MCF 10A (cell line): ENCODE results near the gene TMEM126A. TPM values are rescaled to one million over a fixed set of nuclear protein-coding genes. Genes with fewer than 3 reads are reported as not detected.
"Not testable (repeated sequence)": the region's sequence is repeated elsewhere in the genome, so short reads cannot be mapped to it uniquely, and the experiment has no call there.

Source experiments
- BruUV-seq: library from RNA; stranded (reverse); fragments of 400-500 nt; replicated peaks from 2 replicates; lab custom pipeline; 2021; lab: Mats Ljungman, UMichigan
- CTCF ChIA-PET: fragments of 300-600 bp; sonication (Branson Sonifier 250); formaldehyde crosslinking; extraction: SDS; loops from one replicate; lab custom pipeline; 2021; ENCODE audit warnings: antibody characterized with exemption, inconsistent platforms; lab: Yijun Ruan, JAX
- POLR2A ChIA-PET: fragments of 300-600, 350-650 bp; sonication (Branson Sonifier 250); formaldehyde crosslinking; extraction: SDS; loops from one replicate; lab custom pipeline; 2020; ENCODE audit warnings: antibody characterized with exemption, inconsistent platforms; lab: Yijun Ruan, JAX
- DNase-seq: peaks from one replicate; pipeline ENCODE4 v3.0.0-alpha.2; 2018; ENCODE audit not compliant: unreplicated experiment
- H3K27ac Mint-ChIP-seq: one replicate; pipeline ENCODE4 v1.8.0; 2022; ENCODE audit warnings: mild to moderate bottlenecking, low read depth, mixed read lengths; ENCODE audit not compliant: unreplicated experiment
- H3K27me3 Mint-ChIP-seq: one replicate; pipeline ENCODE4 v1.8.0; 2022; ENCODE audit warnings: mixed read lengths; ENCODE audit not compliant: insufficient read depth, unreplicated experiment
- H3K36me3 Mint-ChIP-seq: one replicate; pipeline ENCODE4 v1.8.0; 2022; ENCODE audit warnings: mild to moderate bottlenecking, moderate library complexity, mixed read lengths; ENCODE audit not compliant: insufficient read depth, unreplicated experiment
- H3K4me1 Mint-ChIP-seq: one replicate; pipeline ENCODE4 v1.8.0; 2022; ENCODE audit warnings: mixed read lengths; ENCODE audit not compliant: insufficient read depth, unreplicated experiment
- H3K4me3 Mint-ChIP-seq: one replicate; pipeline ENCODE4 v1.8.0; 2022; ENCODE audit warnings: mild to moderate bottlenecking, moderate library complexity, mixed read lengths; ENCODE audit not compliant: unreplicated experiment
- H3K9me3 Mint-ChIP-seq: one replicate; pipeline ENCODE4 v1.8.0; 2022; ENCODE audit warnings: mixed read lengths; ENCODE audit not compliant: unreplicated experiment
- intact Hi-C: fragments of 100-400 bp; cut with micrococcal nuclease; formaldehyde crosslinking; loops from 2 replicates; pipeline ENCODE4 v1.14.1; 2022
- total RNA-seq: library from RNA; stranded (reverse); gene quantifications from 2 replicates; pipeline ENCODE4 v1.2.3, GENCODE V29; 2022
- TF ChIP-seq, protein P1 (sequence below): fragments of 200-600 bp; IDR thresholded peaks from one replicate; pipeline ENCODE4 v1.8.0; 2022; ENCODE audit warnings: antibody characterized with exemption, mild to moderate bottlenecking; ENCODE audit not compliant: unreplicated experiment

Gene TMEM126A
- total RNA-seq, 1 experiment from 2014 or later, result 33.5 TPM

DNA sequence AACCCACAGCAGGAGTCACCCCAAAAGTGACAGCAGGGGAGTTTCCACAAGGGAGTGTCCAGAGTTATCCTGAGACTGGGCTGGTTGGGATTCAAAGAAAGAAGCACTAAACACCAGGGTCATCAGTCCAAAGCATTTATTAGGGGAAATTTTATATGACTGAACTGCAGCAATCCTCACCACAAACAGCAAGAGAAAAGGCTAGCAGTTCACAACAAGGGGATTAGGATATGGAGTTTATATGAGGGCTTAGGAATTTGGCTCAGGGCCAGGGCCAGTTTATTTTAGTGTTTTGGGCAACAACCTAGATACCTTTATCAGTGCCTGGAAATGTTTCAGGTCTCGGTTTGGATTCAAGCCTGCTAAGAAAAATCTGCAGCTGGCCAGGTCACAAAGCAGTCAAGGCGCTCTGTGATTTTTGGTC is 4.6 kb upstream of the TMEM126A start:
- intact Hi-C loops, result no loop called here
- H3K4me1 Mint-ChIP-seq, result no peaks in the 10 kb centered on the region
- H3K4me3 Mint-ChIP-seq, result no peak overlapping the region
- TF ChIP-seq, protein P1, sequence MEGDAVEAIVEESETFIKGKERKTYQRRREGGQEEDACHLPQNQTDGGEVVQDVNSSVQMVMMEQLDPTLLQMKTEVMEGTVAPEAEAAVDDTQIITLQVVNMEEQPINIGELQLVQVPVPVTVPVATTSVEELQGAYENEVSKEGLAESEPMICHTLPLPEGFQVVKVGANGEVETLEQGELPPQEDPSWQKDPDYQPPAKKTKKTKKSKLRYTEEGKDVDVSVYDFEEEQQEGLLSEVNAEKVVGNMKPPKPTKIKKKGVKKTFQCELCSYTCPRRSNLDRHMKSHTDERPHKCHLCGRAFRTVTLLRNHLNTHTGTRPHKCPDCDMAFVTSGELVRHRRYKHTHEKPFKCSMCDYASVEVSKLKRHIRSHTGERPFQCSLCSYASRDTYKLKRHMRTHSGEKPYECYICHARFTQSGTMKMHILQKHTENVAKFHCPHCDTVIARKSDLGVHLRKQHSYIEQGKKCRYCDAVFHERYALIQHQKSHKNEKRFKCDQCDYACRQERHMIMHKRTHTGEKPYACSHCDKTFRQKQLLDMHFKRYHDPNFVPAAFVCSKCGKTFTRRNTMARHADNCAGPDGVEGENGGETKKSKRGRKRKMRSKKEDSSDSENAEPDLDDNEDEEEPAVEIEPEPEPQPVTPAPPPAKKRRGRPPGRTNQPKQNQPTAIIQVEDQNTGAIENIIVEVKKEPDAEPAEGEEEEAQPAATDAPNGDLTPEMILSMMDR, result no peak
- ChIA-PET POLR2A (no interaction called here), CTCF (no interaction called here)
- peaks cover 6% of the 10 kb centered on the region for H3K36me3 Mint-ChIP-seq
- no peak overlapping the region for H3K27ac Mint-ChIP-seq
- BruUV-seq, result no TSS peak
- H3K27me3 Mint-ChIP-seq, result peaks cover 17% of the 10 kb centered on the region
- DNase-seq, result no peak
- H3K9me3 Mint-ChIP-seq, result no peaks in the 10 kb centered on the region

- peak overlapping the region; percentile 83 for H3K4me3 Mint-ChIP-seq
- DNase-seq, result no peak
- no peaks in the 10 kb centered on the region for H3K9me3 Mint-ChIP-seq
- peaks cover 16% of the 10 kb centered on the region for H3K36me3 Mint-ChIP-seq
- BruUV-seq, result no TSS peak
- CTCF ChIA-PET, result interaction anchor here (0.6 to 1.9 kb wide), 8 partner anchors 9 to 182 kb away, joined by 3 to 7 read pairs (median 4); partner anchors contain the start of genes CREBZF and DLG2
- H3K27me3 Mint-ChIP-seq, result peaks cover 8% of the 10 kb centered on the region
- TF ChIP-seq, protein P1, result no peak
- intact Hi-C loops, result no loop called here
- H3K4me1 Mint-ChIP-seq, result peaks cover 8% of the 10 kb centered on the region
- peak overlapping the region; percentile 97 for H3K27ac Mint-ChIP-seq
- POLR2A ChIA-PET, result interaction anchor here (0.5 to 12.0 kb wide), 21 partner anchors 8 to 655 kb away, joined by 3 to 254 read pairs (median 5); partner anchors contain the start of genes CREBZF, DLG2, HIKESHI and PICALM
Measured at GRCh38 chr11:85647078-85647477, 689 bp upstream of the TMEM126A start.

GRCh38 chr11:85651118-85651517 is 3.4 kb downstream of the TMEM126A start:
- POLR2A ChIA-PET, result interaction anchor here (7.1 to 12.0 kb wide), 2 partner anchors 9 to 22 kb away, joined by 152 to 254 read pairs; partner anchors contain the start of genes CREBZF, DLG2 and TMEM126B
- Mint-ChIP-seq H3K36me3 (peaks cover 28% of the 10 kb centered on the region), H3K9me3 (no peaks in the 10 kb centered on the region), H3K4me1 (peaks cover 8% of the 10 kb centered on the region), H3K27ac (no peak overlapping the region), H3K4me3 (no peak overlapping the region), H3K27me3 (no peaks in the 10 kb centered on the region)
- TF ChIP-seq, protein P1, result no peak
- intact Hi-C loops, result no loop called here
- DNase-seq, result no peak
- CTCF ChIA-PET, result interaction anchor here (1.3 kb wide), 1 partner anchor 176 kb away, joined by 3 read pairs; no protein-coding TSS in a partner anchor
- no TSS peak for BruUV-seq

DNA sequence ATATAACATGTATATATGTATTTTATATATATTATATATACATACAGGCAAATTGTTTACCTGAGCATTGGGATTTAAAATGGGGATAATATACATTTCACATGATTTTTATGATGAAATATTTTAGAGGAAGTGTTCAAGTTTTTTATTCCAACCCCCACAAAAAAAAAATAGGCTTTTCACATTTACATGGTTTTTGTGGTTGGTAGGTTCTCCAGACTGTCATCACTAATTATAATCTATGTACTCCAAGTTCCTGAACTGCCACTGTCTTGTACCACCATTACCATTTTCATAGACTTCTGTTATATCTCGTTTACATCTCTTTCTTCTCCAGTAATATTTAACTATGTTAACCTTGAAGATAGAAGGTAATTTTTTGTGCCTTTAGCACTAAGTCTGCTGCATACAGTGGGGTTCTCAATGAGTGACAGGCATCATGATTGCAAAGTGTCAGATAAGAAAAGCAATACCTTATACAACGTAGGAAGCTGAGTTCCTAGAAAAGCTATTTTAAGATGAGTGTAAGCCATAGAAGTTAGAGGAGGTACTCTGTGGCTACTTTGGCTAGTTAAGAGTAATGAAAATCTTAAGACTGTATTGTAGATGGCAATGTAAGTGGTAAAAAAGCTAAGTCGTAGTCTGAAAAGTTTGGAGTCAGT is 5.2 kb downstream of the TMEM126A start:
- no peak overlapping the region for H3K27ac Mint-ChIP-seq

GRCh38 chr11:85654343-85654742 is 6.6 kb downstream of the TMEM126A start:
- CTCF ChIA-PET, H3K27me3 Mint-ChIP-seq, H3K4me3 Mint-ChIP-seq, DNase-seq, BruUV-seq, H3K27ac Mint-ChIP-seq, intact Hi-C loops, H3K9me3 Mint-ChIP-seq: not testable (repeated sequence)
- Mint-ChIP-seq H3K36me3 (peaks cover 59% of the 10 kb centered on the region), H3K4me1 (peaks cover 14% of the 10 kb centered on the region)
- POLR2A ChIA-PET, result interaction anchor here (0.7 to 12.0 kb wide), 3 partner anchors 6 to 26 kb away, joined by 4 to 254 read pairs (median 4); partner anchors contain the start of genes CREBZF, DLG2 and TMEM126B

More for the DNA sequence above, 5.2 kb downstream of the TMEM126A start:
- Mint-ChIP-seq H3K36me3 (peaks cover 45% of the 10 kb centered on the region), H3K9me3 (no peaks in the 10 kb centered on the region), H3K4me3 (no peak overlapping the region), H3K27me3 (no peaks in the 10 kb centered on the region), H3K4me1 (peaks cover 13% of the 10 kb centered on the region)
- no TSS peak for BruUV-seq
- POLR2A ChIA-PET, result interaction anchor here (12.0 kb wide), 1 partner anchor 8 kb away, joined by 254 read pairs; the partner anchor contains the start of gene CREBZF
- TF ChIP-seq, protein P1, result no peak
- intact Hi-C loops, result no loop called here
- no peak for DNase-seq
- CTCF ChIA-PET, result no interaction called here
